K562 (cell line): ENCODE data around the gene EXOC5. TPM values are rescaled to one million over a fixed set of nuclear protein-coding genes. Genes with fewer than 3 reads are reported as not detected.

Experiments used
- ATAC-seq: fragments of 200-7000 bp; cut with Tn5 transposase; 3 replicates; pipeline ENCODE4 v1.9.1; 2020; ENCODE audit warnings: moderate library complexity
- BruUV-seq: library from RNA; stranded (reverse); fragments of 400-500 nt; replicated peaks from 2 replicates; lab custom pipeline; 2021; lab: Mats Ljungman, UMichigan
- CTCF ChIA-PET: fragments of 300-600 bp; formaldehyde crosslinking; extraction: SDS; loops from one replicate; lab custom pipeline; 2021; ENCODE audit warnings: low intra/inter-chr PET ratio; lab: Yijun Ruan, JAX
- POLR2A ChIA-PET: fragments of 300-600, 350-650 bp; sonication (Branson Sonifier 250); formaldehyde crosslinking; extraction: SDS; loops from one replicate; lab custom pipeline; 2021; ENCODE audit warnings: antibody characterized with exemption, inconsistent platforms; lab: Yijun Ruan, JAX
- DNase-seq, 4 experiments: peaks; one replicate each; pipeline versions ENCODE4 v3.0.0 to v3.0.0-alpha.2; 2011 to 2018; ENCODE audit warnings: low spot score in 3 of 4, mixed read lengths in 3 of 4; ENCODE audit errors: extremely low read depth in 1 of 4
- FAIRE-seq: peaks from 2 replicates; lab custom pipeline; 2011; peaks lifted over from hg19 to GRCh38; lab: Jason Lieb, UNC
- H2AFZ ChIP-seq: 2 replicates; pipeline ENCODE4 v1.6.0; 2011; ENCODE audit warnings: low read depth, low read length, control low read depth, inconsistent platforms
- H3K27ac ChIP-seq: fragments of 200-600 bp; 3 replicates; pipeline ENCODE4 v1.8.0; 2011; ENCODE audit warnings: low read depth, mild to moderate bottlenecking, control low read depth, inconsistent platforms, low read length, moderate library complexity, mixed read lengths; ENCODE audit errors: extremely low read depth
- H3K27me3 ChIP-seq, 2 experiments: fragments of 300-600 bp in 1 of 2; 2 replicates in 1 of 2; 3 replicates in 1 of 2; pipeline versions ENCODE4 v1.6.0 to v1.8.0; 2011; ENCODE audit warnings: inconsistent platforms in 2 of 2, low read length in 2 of 2, mild to moderate bottlenecking in 1 of 2, mixed read lengths in 1 of 2, moderate library complexity in 1 of 2; ENCODE audit not compliant: control insufficient read depth in 2 of 2, insufficient read depth in 2 of 2
- H3K36me3 ChIP-seq: fragments of 300-600 bp; 3 replicates; pipeline ENCODE4 v1.8.0; 2011; ENCODE audit warnings: mild to moderate bottlenecking, low read length, inconsistent platforms; ENCODE audit not compliant: control insufficient read depth, insufficient read depth
- H3K4me1 ChIP-seq, 2 experiments: fragments of 200-600 bp in 1 of 2; replicated peaks in 1 of 2; 2 replicates in 1 of 2; 3 replicates in 1 of 2; pipeline versions ENCODE4 v1.5.1 to v1.8.0; 2011; ENCODE audit warnings: inconsistent platforms in 2 of 2, low read length in 2 of 2, mild to moderate bottlenecking in 1 of 2, mixed read lengths in 1 of 2, moderate library complexity in 1 of 2; ENCODE audit not compliant: control insufficient read depth in 2 of 2, insufficient read depth in 2 of 2
- H3K4me2 ChIP-seq: 2 replicates; pipeline ENCODE4 v1.6.1; 2011; ENCODE audit warnings: low read length, control low read depth, inconsistent platforms, mixed read lengths; ENCODE audit not compliant: insufficient read depth
- H3K4me3 ChIP-seq: fragments of 200-600 bp; sonication (generic), shearing (Covaris generic); 2 replicates; pipeline ENCODE4 v1.5.1; 2016; ENCODE audit warnings: control low read depth, inconsistent platforms
- H3K79me2 ChIP-seq: fragments of 200-600 bp; 3 replicates; pipeline ENCODE4 v1.8.0; 2011; ENCODE audit warnings: low read length, inconsistent platforms; ENCODE audit not compliant: control insufficient read depth, insufficient read depth
- H3K9ac ChIP-seq, 2 experiments: 2 replicates each; pipeline versions ENCODE4 v1.6.0 to v1.6.1; 2011; ENCODE audit warnings: low read depth in 2 of 2, low read length in 2 of 2, control low read depth in 1 of 2, inconsistent platforms in 1 of 2, mild to moderate bottlenecking in 1 of 2, mixed read lengths in 1 of 2; ENCODE audit not compliant: insufficient read depth in 1 of 2
- H3K9me1 ChIP-seq: one replicate; pipeline ENCODE4 v1.6.0; 2011; ENCODE audit warnings: inconsistent platforms, mild to moderate bottlenecking, low read length, moderate library complexity; ENCODE audit not compliant: control insufficient read depth, insufficient read depth
- H3K9me3 ChIP-seq: replicated peaks from 2 replicates; pipeline ENCODE4 v1.5.1; 2011; ENCODE audit warnings: low read depth, low read length, inconsistent platforms; ENCODE audit not compliant: control insufficient read depth, insufficient read depth
- H4K20me1 ChIP-seq: replicated peaks from 2 replicates; pipeline ENCODE4 v1.6.1; 2011; ENCODE audit warnings: low read length, inconsistent platforms, mixed read lengths; ENCODE audit not compliant: control insufficient read depth, insufficient read depth
- EWSR1 ChIP-seq: fragments of 450-650 bp; IDR thresholded peaks from 2 replicates; pipeline ENCODE4 v1.6.1; 2018; ENCODE audit warnings: borderline replicate concordance, mild to moderate bottlenecking, low read depth, moderate library complexity; ENCODE audit not compliant: partially characterized antibody
- EZH2 ChIP-seq: IDR thresholded peaks from 2 replicates; pipeline ENCODE4 v1.6.1; 2012; ENCODE audit warnings: low read depth, mild to moderate bottlenecking, inconsistent platforms, low read length, borderline replicate concordance
- GABPA ChIP-seq: fragments of 200-800 bp; sonication (Bioruptor generic); conservative IDR thresholded peaks from 2 replicates; pipeline ENCODE4 v1.6.1; 2016; ENCODE audit warnings: low read depth, missing genetic modification characterization, missing compliant biosample characterization
- GTF2F1 ChIP-seq: IDR thresholded peaks from 2 replicates; pipeline ENCODE4 v1.6.1; 2011; ENCODE audit warnings: low read depth, low read length, improper control_type of control experiment
- NCOA6 ChIP-seq: fragments of 450-650 bp; IDR thresholded peaks from 2 replicates; pipeline ENCODE4 v1.6.1; 2017; ENCODE audit warnings: mild to moderate bottlenecking
- PML ChIP-seq: IDR thresholded peaks from 2 replicates; pipeline ENCODE4 v1.6.1; 2012; ENCODE audit warnings: low read length, inconsistent platforms
- RAD21 ChIP-seq, 2 experiments: fragments of 250-450 bp in 1 of 2; fragments of 450-650 bp in 1 of 2; sonication (Bioruptor Pico) in 1 of 2; formaldehyde crosslinking in 1 of 2; IDR thresholded peaks in 1 of 2; conservative IDR thresholded peaks in 1 of 2; 2 replicates each; pipeline versions ENCODE4 v1.4.0 to v1.8.0; 2020 to 2022; ENCODE audit warnings: mild to moderate bottlenecking in 2 of 2, moderate library complexity in 1 of 2
- SMAD2 ChIP-seq: fragments of 150-350 bp; IDR thresholded peaks from 2 replicates; pipeline ENCODE4 v1.6.1; 2014; ENCODE audit warnings: low read depth, mild to moderate bottlenecking, low read length
- ZNF140 ChIP-seq: fragments of 250-450 bp; sonication (Bioruptor Pico); IDR thresholded peaks from 2 replicates; pipeline ENCODE4 v1.8.0; 2021; ENCODE audit warnings: moderate library complexity, mild to moderate bottlenecking, inconsistent platforms
- WGBS: fragments of 100-300 bp; shearing (Covaris generic); methylation state at CpG from one replicate; pipeline ENCODE4 v1.1.6; 2016; ENCODE audit warnings: low coverage, mixed read lengths; ENCODE audit not compliant: insufficient coverage; ENCODE audit errors: missing lambda C conversion rate; 5-methylcytosine and 5-hydroxymethylcytosine counted together
- in situ Hi-C: fragments of 300-500 bp; cut with MboI; formaldehyde crosslinking; loops from 4 replicates; pipeline ENCODE4 v1.15.0; 2018; ENCODE audit warnings: inconsistent platforms, mixed read lengths
- intact Hi-C: fragments of 100-400 bp; cut with micrococcal nuclease; formaldehyde crosslinking; loops from 2 replicates; pipeline ENCODE4 v1.14.2; 2022
- polyA plus RNA-seq, 8 experiments: library from polyadenylated mRNA; depleted of rRNA in 4 of 8; stranded (reverse) in 5 of 8; unstranded in 3 of 8; fragments of >200 nt; fragmentation: Nextera tagmentation in 2 of 8; fragmentation: Illumina TruSeq in 1 of 8; extraction: Ambion mirVana in 2 of 8; extraction: Trizol in 1 of 8; gene quantifications; 2 replicates each; pipeline versions ENCODE4 v1.2.1 to v1.2.3, GENCODE V29; 2011 to 2014; ENCODE audit warnings: inconsistent platforms in 1 of 8, missing spikeins in 1 of 8
- total RNA-seq, 7 experiments: library from RNA; depleted of rRNA in 6 of 7; stranded (reverse); fragments of >200 nt in 6 of 7; fragmentation: Illumina TruSeq in 2 of 7; extraction: Trizol in 2 of 7; gene quantifications; 2 replicates each; pipeline versions ENCODE4 v1.2.1 to v1.2.3, GENCODE V29; 2011 to 2021; ENCODE audit warnings: low replicate concordance in 1 of 7
- TF ChIP-seq, protein P1 (sequence below): sonication (generic); formaldehyde crosslinking; IDR thresholded peaks from 2 replicates; pipeline ENCODE4 v1.8.0; 2022; ENCODE audit warnings: mild to moderate bottlenecking, missing genetic modification reagents
- TF ChIP-seq, protein P2 (sequence below): fragments of 250-450 bp; sonication (Bioruptor Pico); IDR thresholded peaks from 2 replicates; pipeline ENCODE4 v1.8.0; 2021; ENCODE audit warnings: moderate library complexity, mild to moderate bottlenecking, inconsistent platforms
- TF ChIP-seq, protein P3 (sequence below), 3 experiments: IDR thresholded peaks in 2 of 3; conservative IDR thresholded peaks in 1 of 3; 2 replicates each; pipeline ENCODE4 v1.5.1; 2011 to 2012; ENCODE audit warnings: low read length in 3 of 3, mild to moderate bottlenecking in 3 of 3, control low read depth in 2 of 3, improper control_type of control experiment in 1 of 3, inconsistent platforms in 1 of 3, low read depth in 1 of 3, mixed read lengths in 1 of 3, moderate library complexity in 1 of 3; ENCODE audit not compliant: insufficient read depth in 2 of 3
- TF ChIP-seq, protein P4 (sequence below): fragments of 450-650 bp; formaldehyde crosslinking; IDR thresholded peaks from 2 replicates; pipeline ENCODE4 v1.4.0; 2020; ENCODE audit warnings: mild to moderate bottlenecking, mixed read lengths

The EXOC5 gene
- total and polyA plus RNA-seq, 9 of the 15 experiments (the other 6 are each of a cell fraction or from before 2014, with no cell fraction given), result 5.7 to 50.3 (median 32.0) TPM

DNA sequence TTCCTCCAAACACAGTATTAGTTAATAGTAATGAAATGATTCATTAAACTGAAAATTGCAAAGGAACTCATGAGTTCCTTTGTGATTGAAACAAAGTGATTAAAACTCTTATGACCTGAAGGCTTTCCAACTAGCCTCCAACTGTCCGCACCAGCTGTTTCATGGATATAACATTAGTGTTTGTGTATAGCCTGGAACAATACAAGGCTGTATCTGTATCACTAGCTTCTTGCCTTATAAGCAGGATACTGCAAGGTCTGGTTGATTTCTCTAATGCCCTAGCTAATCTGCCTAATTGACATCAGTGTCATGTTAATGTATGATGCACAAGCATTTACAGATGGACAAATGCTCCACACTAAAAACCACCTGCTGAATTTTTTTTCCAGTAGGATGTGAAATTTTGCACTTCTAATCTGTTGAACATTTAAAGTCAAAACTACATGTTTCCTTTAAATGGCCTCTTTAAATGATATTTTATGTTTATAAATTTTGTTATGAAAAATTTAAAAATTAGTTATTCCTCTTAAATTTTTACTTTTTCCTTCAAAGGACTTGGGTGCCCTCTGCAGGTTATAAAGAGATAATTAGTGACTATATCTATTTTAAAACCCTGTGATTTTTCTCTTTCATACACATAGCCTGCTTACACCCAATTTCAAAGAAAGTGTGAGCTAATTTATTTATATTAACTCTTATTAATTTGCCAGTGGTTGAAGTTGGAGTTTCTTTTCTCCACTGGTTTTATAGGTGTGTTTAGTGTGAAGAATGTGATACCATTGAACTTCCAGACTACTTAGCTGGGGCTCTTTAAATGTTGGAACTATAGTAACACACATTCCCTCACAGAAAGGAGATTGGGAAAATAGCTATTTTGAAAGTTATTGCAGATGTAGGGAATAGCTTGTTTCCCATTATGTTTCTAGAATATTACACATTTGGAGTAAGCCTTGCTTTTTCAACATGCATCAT is 25.4 kb upstream of the EXOC5 start:
- ATAC-seq, result no peak
- no peaks in the 10 kb centered on the region for H4K20me1 ChIP-seq
- H2AFZ ChIP-seq, result no peak overlapping the region
- ChIA-PET CTCF (interaction anchor here (0.6 to 1.7 kb wide), 2 partner anchors 803 to 1226 kb away, joined by 3 to 7 read pairs; no protein-coding TSS in a partner anchor), POLR2A (interaction anchor here (0.5 to 0.7 kb wide), 2 partner anchors 20 to 25 kb away, joined by 3 read pairs; partner anchors contain the start of genes AP5M1 and EXOC5)
- H3K9ac ChIP-seq, result no peak overlapping the region
- 100% methylated on average over 1 of the region's 1 CpG for WGBS
- no TSS peak for BruUV-seq
- H3K79me2 ChIP-seq, result no peaks in the 10 kb centered on the region
- H3K4me2 ChIP-seq, result no peak overlapping the region
- no peaks in the 10 kb centered on the region for H3K27me3 ChIP-seq
- H3K27ac ChIP-seq, result no peak overlapping the region
- no peaks in the 10 kb centered on the region for H3K9me1 ChIP-seq
- no peaks in the 10 kb centered on the region for H3K4me1 ChIP-seq
- no peak for DNase-seq
- no peak for FAIRE-seq
- intact Hi-C loops (loop anchor here (10.0 kb wide), 3 partner anchors 99 to 809 kb away; no protein-coding TSS in a partner anchor), in situ Hi-C loops (no loop called here)
- H3K36me3 ChIP-seq, result peaks cover 21% of the 10 kb centered on the region; the same call in 1 of the 3 replicates
- H3K4me3 ChIP-seq, result no peak overlapping the region
- no peaks in the 10 kb centered on the region for H3K9me3 ChIP-seq
- TF ChIP-seq, protein P1, sequence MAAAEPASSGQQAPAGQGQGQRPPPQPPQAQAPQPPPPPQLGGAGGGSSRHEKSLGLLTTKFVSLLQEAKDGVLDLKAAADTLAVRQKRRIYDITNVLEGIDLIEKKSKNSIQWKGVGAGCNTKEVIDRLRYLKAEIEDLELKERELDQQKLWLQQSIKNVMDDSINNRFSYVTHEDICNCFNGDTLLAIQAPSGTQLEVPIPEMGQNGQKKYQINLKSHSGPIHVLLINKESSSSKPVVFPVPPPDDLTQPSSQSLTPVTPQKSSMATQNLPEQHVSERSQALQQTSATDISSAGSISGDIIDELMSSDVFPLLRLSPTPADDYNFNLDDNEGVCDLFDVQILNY (CRISPR knock-in tag), result no peak
- TF ChIP-seq GTF2F1, result no peak
- TF ChIP-seq EWSR1, result no peak
- no peak for TF ChIP-seq PML
- TF ChIP-seq ZNF140 (CRISPR knock-in tag), result no peak
- TF ChIP-seq EZH2, result no peak
- TF ChIP-seq GABPA (tag), result no peak
- TF ChIP-seq, protein P2, sequence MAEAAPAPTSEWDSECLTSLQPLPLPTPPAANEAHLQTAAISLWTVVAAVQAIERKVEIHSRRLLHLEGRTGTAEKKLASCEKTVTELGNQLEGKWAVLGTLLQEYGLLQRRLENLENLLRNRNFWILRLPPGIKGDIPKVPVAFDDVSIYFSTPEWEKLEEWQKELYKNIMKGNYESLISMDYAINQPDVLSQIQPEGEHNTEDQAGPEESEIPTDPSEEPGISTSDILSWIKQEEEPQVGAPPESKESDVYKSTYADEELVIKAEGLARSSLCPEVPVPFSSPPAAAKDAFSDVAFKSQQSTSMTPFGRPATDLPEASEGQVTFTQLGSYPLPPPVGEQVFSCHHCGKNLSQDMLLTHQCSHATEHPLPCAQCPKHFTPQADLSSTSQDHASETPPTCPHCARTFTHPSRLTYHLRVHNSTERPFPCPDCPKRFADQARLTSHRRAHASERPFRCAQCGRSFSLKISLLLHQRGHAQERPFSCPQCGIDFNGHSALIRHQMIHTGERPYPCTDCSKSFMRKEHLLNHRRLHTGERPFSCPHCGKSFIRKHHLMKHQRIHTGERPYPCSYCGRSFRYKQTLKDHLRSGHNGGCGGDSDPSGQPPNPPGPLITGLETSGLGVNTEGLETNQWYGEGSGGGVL (CRISPR knock-in tag), result no peak
- TF ChIP-seq NCOA6, result no peak
- TF ChIP-seq SMAD2, result no peak
- TF ChIP-seq, protein P3, sequence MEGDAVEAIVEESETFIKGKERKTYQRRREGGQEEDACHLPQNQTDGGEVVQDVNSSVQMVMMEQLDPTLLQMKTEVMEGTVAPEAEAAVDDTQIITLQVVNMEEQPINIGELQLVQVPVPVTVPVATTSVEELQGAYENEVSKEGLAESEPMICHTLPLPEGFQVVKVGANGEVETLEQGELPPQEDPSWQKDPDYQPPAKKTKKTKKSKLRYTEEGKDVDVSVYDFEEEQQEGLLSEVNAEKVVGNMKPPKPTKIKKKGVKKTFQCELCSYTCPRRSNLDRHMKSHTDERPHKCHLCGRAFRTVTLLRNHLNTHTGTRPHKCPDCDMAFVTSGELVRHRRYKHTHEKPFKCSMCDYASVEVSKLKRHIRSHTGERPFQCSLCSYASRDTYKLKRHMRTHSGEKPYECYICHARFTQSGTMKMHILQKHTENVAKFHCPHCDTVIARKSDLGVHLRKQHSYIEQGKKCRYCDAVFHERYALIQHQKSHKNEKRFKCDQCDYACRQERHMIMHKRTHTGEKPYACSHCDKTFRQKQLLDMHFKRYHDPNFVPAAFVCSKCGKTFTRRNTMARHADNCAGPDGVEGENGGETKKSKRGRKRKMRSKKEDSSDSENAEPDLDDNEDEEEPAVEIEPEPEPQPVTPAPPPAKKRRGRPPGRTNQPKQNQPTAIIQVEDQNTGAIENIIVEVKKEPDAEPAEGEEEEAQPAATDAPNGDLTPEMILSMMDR (IDR thresholded peaks at IDR 0.05 in 2 of 3, conservative IDR thresholded peaks at IDR 0.05 in 1 of 3; ENCODE audit: insufficient read depth in 2 of 3, low read depth in 1 of 3, low read length in 3 of 3), result peak in 2 of 3 experiments; percentile 12 to 41; a peak in 1 of 6 replicates
- TF ChIP-seq, protein P4, sequence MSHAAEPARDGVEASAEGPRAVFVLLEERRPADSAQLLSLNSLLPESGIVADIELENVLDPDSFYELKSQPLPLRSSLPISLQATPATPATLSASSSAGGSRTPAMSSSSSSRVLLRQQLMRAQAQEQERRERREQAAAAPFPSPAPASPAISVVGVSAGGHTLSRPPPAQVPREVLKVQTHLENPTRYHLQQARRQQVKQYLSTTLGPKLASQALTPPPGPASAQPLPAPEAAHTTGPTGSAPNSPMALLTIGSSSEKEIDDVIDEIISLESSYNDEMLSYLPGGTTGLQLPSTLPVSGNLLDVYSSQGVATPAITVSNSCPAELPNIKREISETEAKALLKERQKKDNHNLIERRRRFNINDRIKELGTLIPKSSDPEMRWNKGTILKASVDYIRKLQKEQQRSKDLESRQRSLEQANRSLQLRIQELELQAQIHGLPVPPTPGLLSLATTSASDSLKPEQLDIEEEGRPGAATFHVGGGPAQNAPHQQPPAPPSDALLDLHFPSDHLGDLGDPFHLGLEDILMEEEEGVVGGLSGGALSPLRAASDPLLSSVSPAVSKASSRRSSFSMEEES, result no peak
- peak in 1 of 2 experiments; percentile 15; a peak in 1 of 4 replicates for TF ChIP-seq RAD21 (CRISPR knock-in tag; conservative IDR thresholded peaks at IDR 0.05 in 1 of 2, IDR thresholded peaks at IDR 0.05 in 1 of 2)
